MCF 10A (cell line): ENCODE data around the gene CTDSPL. TPM values are rescaled to one million over a fixed set of nuclear protein-coding genes. Genes with fewer than 3 reads are reported as not detected.
A peak's percentile ranks its signal among the peaks of the same experiment; 100 is the strongest.

Experiments used
- BruUV-seq: library from RNA; stranded (reverse); fragments of 400-500 nt; replicated peaks from 2 replicates; lab custom pipeline; 2021; lab: Mats Ljungman, UMichigan
- CTCF ChIA-PET: fragments of 300-600 bp; sonication (Branson Sonifier 250); formaldehyde crosslinking; extraction: SDS; loops from one replicate; lab custom pipeline; 2021; ENCODE audit warnings: antibody characterized with exemption, inconsistent platforms; lab: Yijun Ruan, JAX
- POLR2A ChIA-PET: fragments of 300-600, 350-650 bp; sonication (Branson Sonifier 250); formaldehyde crosslinking; extraction: SDS; loops from one replicate; lab custom pipeline; 2020; ENCODE audit warnings: antibody characterized with exemption, inconsistent platforms; lab: Yijun Ruan, JAX
- DNase-seq: peaks from one replicate; pipeline ENCODE4 v3.0.0-alpha.2; 2018; ENCODE audit not compliant: unreplicated experiment
- H3K27ac Mint-ChIP-seq: one replicate; pipeline ENCODE4 v1.8.0; 2022; ENCODE audit warnings: mild to moderate bottlenecking, low read depth, mixed read lengths; ENCODE audit not compliant: unreplicated experiment
- H3K27me3 Mint-ChIP-seq: one replicate; pipeline ENCODE4 v1.8.0; 2022; ENCODE audit warnings: mixed read lengths; ENCODE audit not compliant: insufficient read depth, unreplicated experiment
- H3K36me3 Mint-ChIP-seq: one replicate; pipeline ENCODE4 v1.8.0; 2022; ENCODE audit warnings: mild to moderate bottlenecking, moderate library complexity, mixed read lengths; ENCODE audit not compliant: insufficient read depth, unreplicated experiment
- H3K4me1 Mint-ChIP-seq: one replicate; pipeline ENCODE4 v1.8.0; 2022; ENCODE audit warnings: mixed read lengths; ENCODE audit not compliant: insufficient read depth, unreplicated experiment
- H3K4me3 Mint-ChIP-seq: one replicate; pipeline ENCODE4 v1.8.0; 2022; ENCODE audit warnings: mild to moderate bottlenecking, moderate library complexity, mixed read lengths; ENCODE audit not compliant: unreplicated experiment
- H3K9me3 Mint-ChIP-seq: one replicate; pipeline ENCODE4 v1.8.0; 2022; ENCODE audit warnings: mixed read lengths; ENCODE audit not compliant: unreplicated experiment
- intact Hi-C: fragments of 100-400 bp; cut with micrococcal nuclease; formaldehyde crosslinking; loops from 2 replicates; pipeline ENCODE4 v1.14.1; 2022
- total RNA-seq: library from RNA; stranded (reverse); gene quantifications from 2 replicates; pipeline ENCODE4 v1.2.3, GENCODE V29; 2022
- TF ChIP-seq, protein P1 (sequence below): fragments of 200-600 bp; IDR thresholded peaks from one replicate; pipeline ENCODE4 v1.8.0; 2022; ENCODE audit warnings: antibody characterized with exemption, mild to moderate bottlenecking; ENCODE audit not compliant: unreplicated experiment

CTDSPL gene
- total RNA-seq, 1 experiment from 2014 or later: 38.8 TPM

DNA sequence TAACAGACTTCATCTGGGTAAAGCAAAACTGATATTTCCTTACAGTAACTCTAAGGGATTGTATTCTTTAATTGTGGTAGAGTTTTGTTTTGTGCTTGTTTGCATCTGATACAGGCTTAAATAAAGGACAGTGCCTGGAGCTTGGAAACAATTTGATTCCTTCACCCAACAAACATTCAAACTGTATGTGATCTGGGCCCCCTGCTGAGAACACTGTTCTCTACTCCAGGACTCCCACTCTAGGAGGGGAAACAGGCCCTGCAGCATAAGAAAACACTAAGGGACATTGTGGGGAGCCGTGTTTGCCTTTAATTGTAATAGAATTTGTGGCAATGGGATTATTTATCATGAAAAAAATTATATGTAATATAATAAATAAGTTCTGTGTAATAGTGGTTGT lies 56.9 kb downstream of the CTDSPL start:
- Mint-ChIP-seq H3K27ac (no peak overlapping the region), H3K27me3 (no peaks in the 10 kb centered on the region), H3K4me1 (peaks cover 11% of the 10 kb centered on the region), H3K4me3 (no peak overlapping the region), H3K36me3 (peaks cover 11% of the 10 kb centered on the region), H3K9me3 (peaks cover 8% of the 10 kb centered on the region)
- intact Hi-C loops: no loop called here
- CTCF ChIA-PET: interaction anchor here (0.6 to 0.8 kb wide), 4 partner anchors 9 to 768 kb away, joined by 3 to 4 read pairs (median 3); no protein-coding TSS in a partner anchor
- no peak for DNase-seq
- TF ChIP-seq, protein P1, sequence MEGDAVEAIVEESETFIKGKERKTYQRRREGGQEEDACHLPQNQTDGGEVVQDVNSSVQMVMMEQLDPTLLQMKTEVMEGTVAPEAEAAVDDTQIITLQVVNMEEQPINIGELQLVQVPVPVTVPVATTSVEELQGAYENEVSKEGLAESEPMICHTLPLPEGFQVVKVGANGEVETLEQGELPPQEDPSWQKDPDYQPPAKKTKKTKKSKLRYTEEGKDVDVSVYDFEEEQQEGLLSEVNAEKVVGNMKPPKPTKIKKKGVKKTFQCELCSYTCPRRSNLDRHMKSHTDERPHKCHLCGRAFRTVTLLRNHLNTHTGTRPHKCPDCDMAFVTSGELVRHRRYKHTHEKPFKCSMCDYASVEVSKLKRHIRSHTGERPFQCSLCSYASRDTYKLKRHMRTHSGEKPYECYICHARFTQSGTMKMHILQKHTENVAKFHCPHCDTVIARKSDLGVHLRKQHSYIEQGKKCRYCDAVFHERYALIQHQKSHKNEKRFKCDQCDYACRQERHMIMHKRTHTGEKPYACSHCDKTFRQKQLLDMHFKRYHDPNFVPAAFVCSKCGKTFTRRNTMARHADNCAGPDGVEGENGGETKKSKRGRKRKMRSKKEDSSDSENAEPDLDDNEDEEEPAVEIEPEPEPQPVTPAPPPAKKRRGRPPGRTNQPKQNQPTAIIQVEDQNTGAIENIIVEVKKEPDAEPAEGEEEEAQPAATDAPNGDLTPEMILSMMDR: no peak
- no TSS peak for BruUV-seq
- POLR2A ChIA-PET: interaction anchor here (0.9 kb wide), 1 partner anchor 23 kb away, joined by 5 read pairs; no protein-coding TSS in a partner anchor

DNA sequence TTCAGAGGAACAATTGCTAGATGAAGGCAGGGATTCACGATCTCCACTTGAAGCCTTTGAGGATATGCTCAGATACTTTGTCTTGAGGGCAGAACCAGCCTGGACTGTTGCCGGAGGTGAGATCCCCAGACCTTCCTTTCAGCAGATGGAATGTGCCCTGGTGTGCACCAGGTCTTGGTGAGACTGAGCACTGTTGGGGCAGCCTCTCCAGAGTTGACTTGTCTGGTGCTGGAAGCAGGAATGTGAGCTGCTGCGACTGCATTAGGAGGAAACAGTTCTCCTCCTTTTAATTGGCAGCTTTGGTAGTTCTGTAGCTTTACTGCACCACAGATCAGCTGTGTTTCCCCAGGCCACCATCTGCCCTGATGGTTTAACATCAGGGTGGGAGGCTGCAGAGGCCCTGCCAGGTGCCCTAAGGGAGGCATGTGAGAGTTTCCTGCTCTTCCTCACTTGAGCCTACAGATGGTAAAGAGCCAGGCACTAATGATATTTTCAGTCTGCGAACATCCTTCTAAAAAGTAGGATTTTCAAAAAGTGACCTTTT lies 58.5 kb downstream of the CTDSPL start:
- Mint-ChIP-seq H3K4me3 (no peak overlapping the region), H3K36me3 (peaks cover 11% of the 10 kb centered on the region), H3K4me1 (peaks cover 18% of the 10 kb centered on the region), H3K9me3 (peaks cover 4% of the 10 kb centered on the region), H3K27ac (peak overlapping the region; percentile 19), H3K27me3 (no peaks in the 10 kb centered on the region)
- no TSS peak for BruUV-seq
- CTCF ChIA-PET: interaction anchor here (0.6 kb wide), 1 partner anchor 26 kb away, joined by 3 read pairs; no protein-coding TSS in a partner anchor
- POLR2A ChIA-PET: no interaction called here
- intact Hi-C loops: no loop called here
- TF ChIP-seq, protein P1: no peak
- DNase-seq: no peak

DNA sequence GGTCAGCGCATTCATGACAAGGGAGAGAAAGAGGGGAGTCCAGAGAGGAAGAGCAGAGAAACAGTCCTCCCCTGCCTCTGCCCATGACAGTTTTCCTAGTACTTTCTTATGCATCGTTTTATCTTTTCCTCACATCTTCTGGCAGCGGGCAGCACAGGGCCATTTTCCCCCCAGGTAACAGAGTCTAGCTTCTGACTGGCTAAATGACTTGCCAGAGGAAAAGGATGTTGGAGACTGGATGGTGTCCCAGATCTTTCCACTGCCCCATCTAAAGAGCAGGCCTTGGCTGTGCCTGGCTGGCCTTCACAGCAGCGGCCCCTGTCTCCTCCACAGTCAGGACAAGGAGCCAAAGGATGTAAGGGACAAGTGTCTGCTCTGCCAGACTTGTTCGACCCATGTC lies 59.3 kb downstream of the CTDSPL start:
- H3K4me3 Mint-ChIP-seq: no peak overlapping the region
- ChIA-PET POLR2A (no interaction called here), CTCF (no interaction called here)
- BruUV-seq: no TSS peak
- no peaks in the 10 kb centered on the region for H3K9me3 Mint-ChIP-seq
- peaks cover 18% of the 10 kb centered on the region for H3K36me3 Mint-ChIP-seq
- intact Hi-C loops: no loop called here
- TF ChIP-seq, protein P1: no peak
- H3K27ac Mint-ChIP-seq: no peak overlapping the region
- no peak for DNase-seq
- H3K27me3 Mint-ChIP-seq: no peaks in the 10 kb centered on the region
- peaks cover 24% of the 10 kb centered on the region for H3K4me1 Mint-ChIP-seq

DNA sequence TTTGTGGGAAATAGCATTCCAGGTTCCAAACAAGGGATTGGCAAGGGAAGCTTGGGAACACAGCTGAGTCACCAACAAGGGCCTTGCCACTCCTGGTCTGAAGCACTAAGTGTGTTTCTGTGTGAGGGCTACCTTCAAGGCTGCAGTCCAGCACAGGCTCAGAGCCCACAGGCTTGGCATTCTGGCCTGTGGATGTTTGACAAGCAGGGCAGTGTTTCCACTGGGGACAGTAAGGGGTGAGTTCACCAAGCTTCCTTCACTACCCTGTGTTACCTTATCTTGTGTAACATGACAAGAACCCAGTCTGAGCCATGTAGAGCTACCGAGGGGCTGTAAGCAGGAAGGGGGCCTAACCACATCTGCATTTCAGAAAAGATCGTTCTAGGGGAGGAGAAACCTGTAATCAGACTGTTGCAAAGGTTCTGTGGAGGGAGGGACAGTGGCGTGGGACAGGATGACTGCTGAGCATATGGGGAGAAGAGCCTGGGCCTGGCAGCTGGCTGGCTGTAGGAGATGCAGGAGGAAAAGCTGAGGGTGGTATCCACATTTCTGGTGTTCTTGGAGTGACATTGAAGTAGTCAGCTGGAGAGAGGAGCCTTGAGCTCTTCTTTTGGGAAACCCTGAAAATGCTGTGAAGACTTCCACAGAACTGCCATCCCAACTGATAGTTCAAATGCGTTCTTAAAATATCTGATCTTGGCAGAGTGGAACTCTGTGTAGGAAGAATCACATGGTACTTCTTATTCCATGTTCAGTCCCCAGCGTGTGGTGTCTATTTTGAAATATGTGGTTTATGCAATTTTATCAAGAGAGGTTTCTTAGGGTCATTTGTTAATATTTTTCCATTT lies 61.3 kb downstream of the CTDSPL start:
- peak overlapping the region; percentile 40 for H3K27ac Mint-ChIP-seq
- intact Hi-C loops: no loop called here
- peak; percentile 54 for DNase-seq
- H3K27me3 Mint-ChIP-seq: no peaks in the 10 kb centered on the region
- ChIA-PET POLR2A (interaction anchor here (0.7 to 1.6 kb wide), 7 partner anchors 9 to 59 kb away, joined by 3 to 12 read pairs (median 3); no protein-coding TSS in a partner anchor), CTCF (interaction anchor here (0.6 kb wide), 1 partner anchor 566 kb away, joined by 3 read pairs; no protein-coding TSS in a partner anchor)
- peaks cover 34% of the 10 kb centered on the region for H3K4me1 Mint-ChIP-seq
- no TSS peak for BruUV-seq
- TF ChIP-seq, protein P1: no peak
- no peak overlapping the region for H3K4me3 Mint-ChIP-seq
- H3K9me3 Mint-ChIP-seq: no peaks in the 10 kb centered on the region
- H3K36me3 Mint-ChIP-seq: peaks cover 18% of the 10 kb centered on the region
